Measurements from ENCODE around the gene ANKRD35. TPM values are rescaled to one million over a fixed set of nuclear protein-coding genes. Genes with fewer than 3 reads are reported as not detected.

The ANKRD35 gene
- total and polyA plus RNA-seq, 12 donors, result 0.28 to 2.1 (median 0.56) TPM

- 87 to 89% methylated on average over 12 of the region's 12 CpGs for WGBS, 2 donors
- no peak for TF ChIP-seq CTCF (IDR thresholded peaks at IDR 0.05)
- Histone ChIP-seq H3K4me3 (no peak overlapping the region), H3K27me3 (no peaks in the 10 kb centered on the region), H3K4me1 (no peaks in the 10 kb centered on the region), H3K27ac (no peak overlapping the region), H3K36me3 (peaks cover 0 to 15% (median 0%) of the 10 kb centered on the region in 9 donors), H3K9me3 (no peaks in the 10 kb centered on the region)
- DNase-seq (no peak), ATAC-seq (no peak)
- intact Hi-C loops (cut with DNase I), result no loop called here
Measured at GRCh38 chr1:145901312-145902021, 15.8 kb upstream of the ANKRD35 start.

- no peak for ATAC-seq
- intact Hi-C loops (cut with DNase I), result loop anchor here in 5 of 10 donors (10.0 kb wide), 1 partner anchor 116 kb away; no protein-coding TSS in a partner anchor
- no peak for TF ChIP-seq CTCF (IDR thresholded peaks at IDR 0.05)
- no peaks in the 10 kb centered on the region for H3K27me3 ChIP-seq
- peaks cover 0 to 11% (median 0%) of the 10 kb centered on the region in 9 donors for H3K36me3 ChIP-seq
- 81 to 89% methylated on average over 5 of the region's 5 CpGs for WGBS, 2 donors
- no peaks in the 10 kb centered on the region for H3K4me1 ChIP-seq
- no peak for DNase-seq
- H3K9me3 ChIP-seq, result no peaks in the 10 kb centered on the region
- no peak overlapping the region for H3K4me3 ChIP-seq
- no peak overlapping the region for H3K27ac ChIP-seq
Measured at GRCh38 chr1:145898756-145899155, 13.1 kb upstream of the ANKRD35 start.

- no peak overlapping the region for H3K27ac ChIP-seq
- DNase-seq, result no peak
- H3K4me1 ChIP-seq, result peaks cover 0 to 6% (median 3%) of the 10 kb centered on the region in 9 donors
- no peaks in the 10 kb centered on the region for H3K27me3 ChIP-seq
- intact Hi-C loops (cut with DNase I), result loop anchor here in 5 of 10 donors (10.0 kb wide), 1 partner anchor 117 kb away; no protein-coding TSS in a partner anchor
- H3K9me3 ChIP-seq, result no peaks in the 10 kb centered on the region
- peaks cover 0 to 11% (median 0%) of the 10 kb centered on the region in 9 donors for H3K36me3 ChIP-seq
- ATAC-seq, result no peak
- no peak overlapping the region for H3K4me3 ChIP-seq
- 82 to 91% methylated on average over 1 of the region's 1 CpG for WGBS, 2 donors
- no peak for TF ChIP-seq CTCF (IDR thresholded peaks at IDR 0.05)
Measured at GRCh38 chr1:145897969-145898368, 12.3 kb upstream of the ANKRD35 start.

GRCh38 chr1:145895471-145895870 lies 9.8 kb upstream of the ANKRD35 start:
- intact Hi-C loops (cut with DNase I), result loop anchor here in 5 of 10 donors (10.0 kb wide), 1 partner anchor 119 kb away; no protein-coding TSS in a partner anchor
- H3K9me3 ChIP-seq, result no peaks in the 10 kb centered on the region
- H3K36me3 ChIP-seq, result no peaks in the 10 kb centered on the region
- TF ChIP-seq CTCF (IDR thresholded peaks at IDR 0.05), result no peak
- no peak overlapping the region for H3K4me3 ChIP-seq
- peaks cover 15 to 31% (median 28%) of the 10 kb centered on the region in 9 donors for H3K4me1 ChIP-seq
- no peaks in the 10 kb centered on the region for H3K27me3 ChIP-seq
- no peak for DNase-seq
- H3K27ac ChIP-seq, result no peak overlapping the region
- WGBS, 2 donors, result 100% methylated on average over 1 of the region's 1 CpG
- ATAC-seq, result no peak

Data from heart right ventricle (tissue), 16 donors.